Colonic mucosa (tissue), 4 donors: ENCODE measurements around the gene PLPPR5. TPM values are rescaled to one million over a fixed set of nuclear protein-coding genes. Genes with fewer than 3 reads are reported as not detected.

ENCODE experiments used
- DNase-seq: peaks from one replicate; pipeline ENCODE4 v3.0.0-alpha.2; 2020
- H3K27ac ChIP-seq: fragments of 200-600 bp; one replicate; pipeline ENCODE4 v1.8.0; 2021
- H3K27me3 ChIP-seq: fragments of 200-600 bp; one replicate; pipeline ENCODE4 v1.8.0; 2021
- H3K36me3 ChIP-seq: fragments of 200-600 bp; one replicate; pipeline ENCODE4 v1.8.0; 2021
- H3K4me1 ChIP-seq: fragments of 200-600 bp; one replicate; pipeline ENCODE4 v1.8.0; 2021; ENCODE audit warnings: mild to moderate bottlenecking
- H3K4me3 ChIP-seq: fragments of 200-600 bp; one replicate; pipeline ENCODE4 v1.8.0; 2021
- H3K9ac ChIP-seq, 2 donors: one replicate each; pipeline ENCODE4 v1.7.0; 2013; ENCODE audit warnings: control low read depth in 2 of 2, low read depth in 2 of 2, low read length in 2 of 2
- H3K9me3 ChIP-seq: fragments of 200-600 bp; one replicate; pipeline ENCODE4 v1.8.0; 2021
- CTCF ChIP-seq: fragments of 200-600 bp; IDR thresholded peaks from one replicate; pipeline ENCODE4 v1.8.0; 2022; ENCODE audit warnings: antibody characterized with exemption, mild to moderate bottlenecking
- intact Hi-C: fragments of 100-400 bp; cut with DNase I; formaldehyde crosslinking; loops from one replicate; pipeline ENCODE4 v1.14.1; 2022
- total RNA-seq, 2 donors: library from RNA; stranded (reverse); fragmentation: NEBNext Ultra II Directional in 1 of 2; extraction: Animal tissue kit (Norgen Biotek cat#: 25700) in 1 of 2; gene quantifications; one replicate each; pipeline ENCODE4 v1.2.1, GENCODE V29; 2021
- donor health status: healthy.
- donor health status: DM: no; HTN: no; CAD: no.
- donor health status: DM: no; HTN: no; CAD: no.

Gene PLPPR5
- total RNA-seq, 2 donors from 2014 or later, result 0.16 TPM; not detected in 1

GRCh38 chr1:98919652-98920051, 85.0 kb downstream of the PLPPR5 start:
- no peak overlapping the region for H3K9ac ChIP-seq
- no peak for TF ChIP-seq CTCF
- intact Hi-C loops, result no loop called here
- no peak overlapping the region for H3K4me3 ChIP-seq
- no peaks in the 10 kb centered on the region for H3K27me3 ChIP-seq
- H3K27ac ChIP-seq, result no peak overlapping the region
- no peaks in the 10 kb centered on the region for H3K9me3 ChIP-seq
- H3K4me1 ChIP-seq, result no peaks in the 10 kb centered on the region
- DNase-seq, result no peak
- no peaks in the 10 kb centered on the region for H3K36me3 ChIP-seq

- H3K9ac ChIP-seq, result no peak overlapping the region
- DNase-seq, result no peak
- H3K4me3 ChIP-seq, result no peak overlapping the region
- intact Hi-C loops, result no loop called here
- no peaks in the 10 kb centered on the region for H3K36me3 ChIP-seq
- H3K27ac ChIP-seq, result no peak overlapping the region
- H3K4me1 ChIP-seq, result no peaks in the 10 kb centered on the region
- TF ChIP-seq CTCF, result no peak
- no peaks in the 10 kb centered on the region for H3K9me3 ChIP-seq
- no peaks in the 10 kb centered on the region for H3K27me3 ChIP-seq
Measured at GRCh38 chr1:98919211-98919610, 85.5 kb downstream of the PLPPR5 start.

GRCh38 chr1:98914547-98914946, 90.1 kb downstream of the PLPPR5 start:
- Histone ChIP-seq H3K4me1 (no peaks in the 10 kb centered on the region), H3K27ac (no peak overlapping the region), H3K9me3 (no peaks in the 10 kb centered on the region), H3K36me3 (no peaks in the 10 kb centered on the region), H3K4me3 (no peak overlapping the region), H3K27me3 (no peaks in the 10 kb centered on the region), H3K9ac (no peak overlapping the region)
- no peak for DNase-seq
- intact Hi-C loops, result no loop called here
- TF ChIP-seq CTCF, result no peak

GRCh38 chr1:98910827-98911226, 93.8 kb downstream of the PLPPR5 start:
- intact Hi-C loops, result no loop called here
- Histone ChIP-seq H3K36me3 (no peaks in the 10 kb centered on the region), H3K9ac (no peak overlapping the region), H3K9me3 (no peaks in the 10 kb centered on the region), H3K4me3 (no peak overlapping the region), H3K4me1 (no peaks in the 10 kb centered on the region), H3K27ac (no peak overlapping the region), H3K27me3 (no peaks in the 10 kb centered on the region)
- no peak for TF ChIP-seq CTCF
- DNase-seq, result no peak

- H3K4me3 ChIP-seq, result no peak overlapping the region
- no peak for TF ChIP-seq CTCF
- no peaks in the 10 kb centered on the region for H3K4me1 ChIP-seq
- H3K9ac ChIP-seq, result no peak overlapping the region
- DNase-seq, result no peak
- H3K9me3 ChIP-seq, result no peaks in the 10 kb centered on the region
- H3K27ac ChIP-seq, result no peak overlapping the region
- intact Hi-C loops, result no loop called here
- H3K36me3 ChIP-seq, result no peaks in the 10 kb centered on the region
- no peaks in the 10 kb centered on the region for H3K27me3 ChIP-seq
Measured at GRCh38 chr1:98908980-98909379, 95.7 kb downstream of the PLPPR5 start.

GRCh38 chr1:98906809-98907208, 97.9 kb downstream of the PLPPR5 start:
- H3K27me3 ChIP-seq, result no peaks in the 10 kb centered on the region
- DNase-seq, result no peak
- no peaks in the 10 kb centered on the region for H3K36me3 ChIP-seq
- H3K9ac ChIP-seq, result no peak overlapping the region
- H3K4me3 ChIP-seq, result no peak overlapping the region
- H3K9me3 ChIP-seq, result no peaks in the 10 kb centered on the region
- H3K4me1 ChIP-seq, result no peaks in the 10 kb centered on the region
- no peak overlapping the region for H3K27ac ChIP-seq
- intact Hi-C loops, result no loop called here
- TF ChIP-seq CTCF, result no peak
